ENCODE measurements around the gene NACA.

Gene NACA

GRCh38 chr12:56718149-56718548 lies 7.0 kb downstream of the NACA start:
- Histone ChIP-seq H3K79me2 (ENCODE audit: insufficient read depth, low read depth) (peaks cover 92% of the 10 kb centered on the region), H3K36me3 (ENCODE audit: insufficient read depth) (peaks cover 43% of the 10 kb centered on the region; the same call in 1 of the 2 replicates), H3K4me3 (IDR thresholded peaks at IDR 0.05; ENCODE audit: insufficient read depth, low read depth, low read length) (no peak overlapping the region), H3K27me3 (ENCODE audit: insufficient read depth, low read depth) (no peaks in the 10 kb centered on the region), H4K20me1 (ENCODE audit: insufficient read depth) (peaks cover 75% of the 10 kb centered on the region), H3K4me2 (no peak overlapping the region), H3K4me1 (ENCODE audit: low read depth, poor library complexity, severe bottlenecking) (peaks cover 77% of the 10 kb centered on the region), H2AFZ (ENCODE audit: low read depth) (no peak overlapping the region), H3K27ac (no peak overlapping the region), H3K9ac (no peak overlapping the region)
- TF ChIP-seq, protein P1, sequence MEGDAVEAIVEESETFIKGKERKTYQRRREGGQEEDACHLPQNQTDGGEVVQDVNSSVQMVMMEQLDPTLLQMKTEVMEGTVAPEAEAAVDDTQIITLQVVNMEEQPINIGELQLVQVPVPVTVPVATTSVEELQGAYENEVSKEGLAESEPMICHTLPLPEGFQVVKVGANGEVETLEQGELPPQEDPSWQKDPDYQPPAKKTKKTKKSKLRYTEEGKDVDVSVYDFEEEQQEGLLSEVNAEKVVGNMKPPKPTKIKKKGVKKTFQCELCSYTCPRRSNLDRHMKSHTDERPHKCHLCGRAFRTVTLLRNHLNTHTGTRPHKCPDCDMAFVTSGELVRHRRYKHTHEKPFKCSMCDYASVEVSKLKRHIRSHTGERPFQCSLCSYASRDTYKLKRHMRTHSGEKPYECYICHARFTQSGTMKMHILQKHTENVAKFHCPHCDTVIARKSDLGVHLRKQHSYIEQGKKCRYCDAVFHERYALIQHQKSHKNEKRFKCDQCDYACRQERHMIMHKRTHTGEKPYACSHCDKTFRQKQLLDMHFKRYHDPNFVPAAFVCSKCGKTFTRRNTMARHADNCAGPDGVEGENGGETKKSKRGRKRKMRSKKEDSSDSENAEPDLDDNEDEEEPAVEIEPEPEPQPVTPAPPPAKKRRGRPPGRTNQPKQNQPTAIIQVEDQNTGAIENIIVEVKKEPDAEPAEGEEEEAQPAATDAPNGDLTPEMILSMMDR (conservative IDR thresholded peaks at IDR 0.05; ENCODE audit: low read depth, low read length) = no peak

GRCh38 chr12:56716933-56717880 lies 7.9 kb downstream of the NACA start:
- Histone ChIP-seq H3K27me3 (ENCODE audit: insufficient read depth, low read depth) (no peaks in the 10 kb centered on the region), H3K4me1 (ENCODE audit: low read depth, poor library complexity, severe bottlenecking) (peaks cover 68% of the 10 kb centered on the region), H3K4me3 (IDR thresholded peaks at IDR 0.05; ENCODE audit: insufficient read depth, low read depth, low read length) (no peak overlapping the region), H3K4me2 (no peak overlapping the region), H3K27ac (no peak overlapping the region; the same call in 1 of the 2 replicates), H2AFZ (ENCODE audit: low read depth) (no peak overlapping the region), H3K9ac (no peak overlapping the region), H4K20me1 (ENCODE audit: insufficient read depth) (peaks cover 65% of the 10 kb centered on the region), H3K36me3 (ENCODE audit: insufficient read depth) (peaks cover 46% of the 10 kb centered on the region; the same call in 1 of the 2 replicates), H3K79me2 (ENCODE audit: insufficient read depth, low read depth) (peaks cover 83% of the 10 kb centered on the region)
- TF ChIP-seq, protein P1 (conservative IDR thresholded peaks at IDR 0.05; ENCODE audit: low read depth, low read length) = no peak

- Histone ChIP-seq H4K20me1 (ENCODE audit: insufficient read depth) (peaks cover 60% of the 10 kb centered on the region), H3K4me2 (no peak overlapping the region), H3K4me3 (IDR thresholded peaks at IDR 0.05; ENCODE audit: insufficient read depth, low read depth, low read length) (no peak overlapping the region), H3K9ac (no peak overlapping the region), H3K27me3 (ENCODE audit: insufficient read depth, low read depth) (no peaks in the 10 kb centered on the region), H3K36me3 (ENCODE audit: insufficient read depth) (peaks cover 41% of the 10 kb centered on the region; the same call in 1 of the 2 replicates), H3K4me1 (ENCODE audit: low read depth, poor library complexity, severe bottlenecking) (peaks cover 60% of the 10 kb centered on the region), H3K27ac (no peak overlapping the region; the same call in 1 of the 2 replicates), H3K79me2 (ENCODE audit: insufficient read depth, low read depth) (peaks cover 75% of the 10 kb centered on the region), H2AFZ (ENCODE audit: low read depth) (no peak overlapping the region)
- TF ChIP-seq, protein P1 (conservative IDR thresholded peaks at IDR 0.05; ENCODE audit: low read depth, low read length) = no peak
Measured at GRCh38 chr12:56716458-56716857, 8.6 kb downstream of the NACA start.

DNA sequence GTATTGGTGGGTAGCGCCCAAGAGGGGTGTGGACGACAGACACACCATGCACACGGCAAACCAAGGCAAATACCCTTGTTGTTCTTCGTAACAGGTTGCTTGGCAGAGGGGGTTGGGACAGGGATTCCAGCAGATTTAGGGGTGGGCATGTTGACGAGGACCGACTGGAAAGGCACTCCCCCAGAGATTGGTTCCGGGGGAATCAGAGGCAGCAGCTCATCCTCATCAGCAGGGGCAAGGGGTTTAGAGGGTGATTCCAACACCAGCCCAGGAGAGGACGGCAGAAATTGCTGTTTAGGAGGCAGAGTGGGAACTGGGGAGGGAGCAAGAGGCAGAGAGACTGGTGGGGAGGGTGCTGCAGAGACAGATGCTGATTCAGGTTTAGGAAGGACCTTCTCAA lies 9.3 kb downstream of the NACA start:
- H3K27me3 ChIP-seq (ENCODE audit: insufficient read depth, low read depth) = no peaks in the 10 kb centered on the region
- peaks cover 54% of the 10 kb centered on the region for H3K4me1 ChIP-seq (ENCODE audit: low read depth, poor library complexity, severe bottlenecking)
- H3K4me2 ChIP-seq = no peak overlapping the region
- H4K20me1 ChIP-seq (ENCODE audit: insufficient read depth) = peaks cover 56% of the 10 kb centered on the region
- H3K9ac ChIP-seq = no peak overlapping the region
- H2AFZ ChIP-seq (ENCODE audit: low read depth) = no peak overlapping the region
- TF ChIP-seq, protein P1 (conservative IDR thresholded peaks at IDR 0.05; ENCODE audit: low read depth, low read length) = no peak
- H3K4me3 ChIP-seq (IDR thresholded peaks at IDR 0.05; ENCODE audit: insufficient read depth, low read depth, low read length) = no peak overlapping the region
- H3K79me2 ChIP-seq (ENCODE audit: insufficient read depth, low read depth) = peaks cover 69% of the 10 kb centered on the region
- H3K36me3 ChIP-seq (ENCODE audit: insufficient read depth) = peaks cover 40% of the 10 kb centered on the region; the same call in 1 of the 2 replicates
- no peak overlapping the region; the same call in 1 of the 2 replicates for H3K27ac ChIP-seq

Data from KMS-11 (cell line).